Astrocyte (in vitro differentiated cells and primary cell): ENCODE measurements around the gene KLHL25. TPM values are rescaled to one million over a fixed set of nuclear protein-coding genes. Genes with fewer than 3 reads are reported as not detected.
"Not testable (repeated sequence)": the region's sequence is repeated elsewhere in the genome, so short reads cannot be mapped to it uniquely, and the experiment has no call there.

ENCODE experiments used
- DNase-seq: peaks from one replicate; pipeline ENCODE4 v3.0.0-alpha.2; 2010; ENCODE audit warnings: low read depth
- FAIRE-seq: peaks from 2 replicates; lab custom pipeline; 2011; peaks lifted over from hg19 to GRCh38; lab: Jason Lieb, UNC
- H2AFZ ChIP-seq: 2 replicates; pipeline ENCODE4 v1.6.0; 2012; ENCODE audit warnings: low read depth, low read length, inconsistent platforms
- H3K27ac ChIP-seq: 2 replicates; pipeline ENCODE4 v1.5.1; 2011; ENCODE audit warnings: low read depth, low read length, inconsistent platforms
- H3K27me3 ChIP-seq: 2 replicates; pipeline ENCODE4 v1.6.0; 2011; ENCODE audit warnings: low read length, inconsistent platforms; ENCODE audit not compliant: insufficient read depth
- H3K36me3 ChIP-seq: 2 replicates; pipeline ENCODE4 v1.5.1; 2011; ENCODE audit warnings: low read length, inconsistent platforms; ENCODE audit not compliant: insufficient read depth
- H3K4me1 ChIP-seq: 2 replicates; pipeline ENCODE4 v1.5.1; 2011; ENCODE audit warnings: low read length, inconsistent platforms; ENCODE audit not compliant: insufficient read depth
- H3K4me2 ChIP-seq: 2 replicates; pipeline ENCODE4 v1.6.0; 2012; ENCODE audit warnings: low read length, inconsistent platforms
- H3K4me3 ChIP-seq: 2 replicates; pipeline ENCODE4 v1.5.1; 2011; ENCODE audit warnings: low read depth, mild to moderate bottlenecking, low read length, inconsistent platforms; ENCODE audit not compliant: insufficient read depth
- H3K79me2 ChIP-seq: 2 replicates; pipeline ENCODE4 v1.6.0; 2012; ENCODE audit warnings: mild to moderate bottlenecking, low read length, inconsistent platforms; ENCODE audit not compliant: insufficient read depth
- H3K9ac ChIP-seq: 2 replicates; pipeline ENCODE4 v1.6.0; 2012; ENCODE audit warnings: mild to moderate bottlenecking, low read length, inconsistent platforms
- H3K9me3 ChIP-seq: 2 replicates; pipeline ENCODE4 v1.5.1; 2012; ENCODE audit warnings: low read depth, mild to moderate bottlenecking, low read length, inconsistent platforms; ENCODE audit not compliant: insufficient read depth
- H4K20me1 ChIP-seq: 2 replicates; pipeline ENCODE4 v1.6.0; 2012; ENCODE audit warnings: low read length, inconsistent platforms; ENCODE audit not compliant: insufficient read depth
- H3K27ac Mint-ChIP-seq: one replicate; pipeline ENCODE4 v1.8.0; 2021; ENCODE audit warnings: mild to moderate bottlenecking, mixed read lengths; ENCODE audit not compliant: unreplicated experiment
- H3K27me3 Mint-ChIP-seq: one replicate; pipeline ENCODE4 v1.8.0; 2021; ENCODE audit warnings: low read depth, mixed read lengths; ENCODE audit not compliant: unreplicated experiment
- H3K36me3 Mint-ChIP-seq: one replicate; pipeline ENCODE4 v1.8.0; 2021; ENCODE audit warnings: low read depth, mixed read lengths; ENCODE audit not compliant: unreplicated experiment
- H3K4me1 Mint-ChIP-seq: one replicate; pipeline ENCODE4 v1.8.0; 2021; ENCODE audit warnings: low read depth, mixed read lengths; ENCODE audit not compliant: unreplicated experiment
- H3K4me3 Mint-ChIP-seq: one replicate; pipeline ENCODE4 v1.8.0; 2021; ENCODE audit warnings: mild to moderate bottlenecking, moderate library complexity, mixed read lengths; ENCODE audit not compliant: unreplicated experiment
- H3K9me3 Mint-ChIP-seq: one replicate; pipeline ENCODE4 v1.8.0; 2021; ENCODE audit warnings: mild to moderate bottlenecking, mixed read lengths; ENCODE audit not compliant: unreplicated experiment
- CTCF ChIP-seq: IDR thresholded peaks from 2 replicates; pipeline ENCODE4 v1.5.1; 2011; ENCODE audit warnings: low read depth, mild to moderate bottlenecking, inconsistent platforms, low read length, moderate library complexity; ENCODE audit not compliant: insufficient read depth
- EZH2 ChIP-seq: IDR thresholded peaks from 2 replicates; pipeline ENCODE4 v1.6.1; 2012; ENCODE audit warnings: mild to moderate bottlenecking, low read length, inconsistent platforms; ENCODE audit not compliant: insufficient read depth
- total RNA-seq: library from RNA; stranded (reverse); gene quantifications from 2 replicates; pipeline ENCODE4 v1.2.1, GENCODE V29; 2021

The KLHL25 gene
- total RNA-seq, 1 donor from 2014 or later, result 5.6 TPM

GRCh38 chr15:85805420-85805819 lies 10.7 kb upstream of the KLHL25 start:
- FAIRE-seq (no peak), DNase-seq (no peak)
- Mint-ChIP-seq H3K4me3 (no peak overlapping the region), H3K27me3 (no peaks in the 10 kb centered on the region), H3K9me3 (no peaks in the 10 kb centered on the region), H3K27ac (no peak overlapping the region), H3K4me1 (peaks cover 6% of the 10 kb centered on the region), H3K36me3 (peaks cover 3% of the 10 kb centered on the region)
- Histone ChIP-seq H3K27me3 (no peaks in the 10 kb centered on the region), H3K27ac (no peak overlapping the region), H3K9me3 (no peaks in the 10 kb centered on the region), H3K4me1 (no peaks in the 10 kb centered on the region), H3K79me2 (no peaks in the 10 kb centered on the region), H4K20me1 (no peaks in the 10 kb centered on the region), H3K4me3 (no peak overlapping the region), H3K9ac (no peak overlapping the region), H2AFZ (no peak overlapping the region), H3K4me2 (no peak overlapping the region), H3K36me3 (no peaks in the 10 kb centered on the region)
- TF ChIP-seq EZH2, result no peak
- no peak for TF ChIP-seq CTCF

GRCh38 chr15:85804481-85805170 lies 9.9 kb upstream of the KLHL25 start:
- no peaks in the 10 kb centered on the region for H3K9me3 ChIP-seq
- TF ChIP-seq CTCF, result no peak
- no peak for TF ChIP-seq EZH2
- DNase-seq, result no peak
- Mint-ChIP-seq H3K9me3 (no peaks in the 10 kb centered on the region), H3K4me1 (peaks cover 9% of the 10 kb centered on the region), H3K27ac (no peak overlapping the region), H3K27me3 (no peaks in the 10 kb centered on the region), H3K36me3 (peaks cover 3% of the 10 kb centered on the region), H3K4me3 (no peak overlapping the region)
- no peaks in the 10 kb centered on the region for H3K79me2 ChIP-seq
- H2AFZ ChIP-seq, result no peak overlapping the region
- H3K9ac ChIP-seq, result no peak overlapping the region
- H3K4me3 ChIP-seq, result no peak overlapping the region
- H3K27ac ChIP-seq, result no peak overlapping the region
- H3K36me3 ChIP-seq, result no peaks in the 10 kb centered on the region
- H3K4me1 ChIP-seq, result no peaks in the 10 kb centered on the region
- no peak for FAIRE-seq
- no peaks in the 10 kb centered on the region for H3K27me3 ChIP-seq
- no peaks in the 10 kb centered on the region for H4K20me1 ChIP-seq
- no peak overlapping the region for H3K4me2 ChIP-seq

GRCh38 chr15:85802617-85803016 lies 7.9 kb upstream of the KLHL25 start:
- not testable (repeated sequence) for H3K36me3 Mint-ChIP-seq, H3K27ac ChIP-seq

More at GRCh38 chr15:85802617-85803016, 7.9 kb upstream of the KLHL25 start:
- not testable (repeated sequence) for H3K27ac Mint-ChIP-seq, H3K4me1 Mint-ChIP-seq, H3K4me2 ChIP-seq, H3K27me3 Mint-ChIP-seq, H3K4me3 ChIP-seq, H3K9me3 Mint-ChIP-seq, H3K9ac ChIP-seq, H4K20me1 ChIP-seq, H3K4me3 Mint-ChIP-seq, H3K4me1 ChIP-seq, H2AFZ ChIP-seq, H3K79me2 ChIP-seq, H3K36me3 ChIP-seq, H3K9me3 ChIP-seq, DNase-seq, FAIRE-seq, H3K27me3 ChIP-seq
